Measurements from ENCODE around the gene CACNA1H.

CACNA1H gene

DNA sequence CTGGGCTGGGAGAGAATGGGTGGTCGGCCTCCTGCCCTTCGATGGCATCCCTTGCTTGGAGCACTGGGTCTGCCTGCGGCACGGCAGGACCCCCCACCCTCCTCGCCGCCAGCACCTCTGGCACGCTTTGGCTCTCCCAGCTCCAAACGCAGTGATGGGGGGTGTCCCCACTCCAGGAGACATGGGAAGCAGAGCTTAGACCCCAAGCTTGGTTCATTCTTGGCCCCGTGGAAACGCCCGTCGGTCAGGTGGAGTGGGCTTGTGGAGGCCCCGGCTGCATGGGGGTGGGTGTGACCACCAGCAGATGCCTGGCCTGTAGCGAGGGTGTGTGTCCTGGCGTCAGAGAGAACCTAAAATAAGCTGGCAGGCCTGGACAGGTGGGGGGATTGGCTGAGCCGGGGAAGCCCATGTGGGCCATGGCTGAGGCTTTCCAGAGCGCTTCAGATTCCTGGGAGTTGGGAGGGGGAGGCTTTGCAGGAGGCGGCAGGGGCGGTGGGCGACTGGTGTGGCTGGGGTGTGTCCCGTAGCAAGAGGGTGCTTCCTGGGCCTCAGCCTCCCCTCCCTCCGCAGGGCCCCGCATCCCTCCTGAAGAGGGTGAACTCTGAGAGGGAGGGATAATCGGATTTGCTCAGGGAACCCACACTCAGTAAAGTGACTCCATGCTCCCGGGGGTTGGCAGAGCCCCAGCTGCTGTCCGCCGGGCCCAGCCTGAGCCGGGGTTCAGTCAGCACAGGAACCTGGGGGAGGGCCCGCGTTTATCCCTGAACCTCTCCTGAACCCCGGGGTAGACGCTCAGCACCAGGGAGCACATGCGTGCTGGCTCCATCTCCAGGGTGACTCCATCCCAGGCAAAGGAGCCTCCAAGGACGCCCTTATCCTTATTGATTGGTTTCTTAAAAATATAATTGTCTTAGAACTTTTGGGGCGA, 3.4 kb downstream of the CACNA1H start:
- no peak for DNase-seq (ENCODE audit: extremely low read depth in 1 of 2, low read depth in 1 of 2)

- no peak for DNase-seq (ENCODE audit: extremely low read depth in 1 of 2, low read depth in 1 of 2)
Measured at GRCh38 chr16:1156983-1157638, 4.2 kb downstream of the CACNA1H start.

- DNase-seq (ENCODE audit: extremely low read depth in 1 of 2, low read depth in 1 of 2), result no peak
Measured at GRCh38 chr16:1157639-1158455, 4.9 kb downstream of the CACNA1H start.

DNA sequence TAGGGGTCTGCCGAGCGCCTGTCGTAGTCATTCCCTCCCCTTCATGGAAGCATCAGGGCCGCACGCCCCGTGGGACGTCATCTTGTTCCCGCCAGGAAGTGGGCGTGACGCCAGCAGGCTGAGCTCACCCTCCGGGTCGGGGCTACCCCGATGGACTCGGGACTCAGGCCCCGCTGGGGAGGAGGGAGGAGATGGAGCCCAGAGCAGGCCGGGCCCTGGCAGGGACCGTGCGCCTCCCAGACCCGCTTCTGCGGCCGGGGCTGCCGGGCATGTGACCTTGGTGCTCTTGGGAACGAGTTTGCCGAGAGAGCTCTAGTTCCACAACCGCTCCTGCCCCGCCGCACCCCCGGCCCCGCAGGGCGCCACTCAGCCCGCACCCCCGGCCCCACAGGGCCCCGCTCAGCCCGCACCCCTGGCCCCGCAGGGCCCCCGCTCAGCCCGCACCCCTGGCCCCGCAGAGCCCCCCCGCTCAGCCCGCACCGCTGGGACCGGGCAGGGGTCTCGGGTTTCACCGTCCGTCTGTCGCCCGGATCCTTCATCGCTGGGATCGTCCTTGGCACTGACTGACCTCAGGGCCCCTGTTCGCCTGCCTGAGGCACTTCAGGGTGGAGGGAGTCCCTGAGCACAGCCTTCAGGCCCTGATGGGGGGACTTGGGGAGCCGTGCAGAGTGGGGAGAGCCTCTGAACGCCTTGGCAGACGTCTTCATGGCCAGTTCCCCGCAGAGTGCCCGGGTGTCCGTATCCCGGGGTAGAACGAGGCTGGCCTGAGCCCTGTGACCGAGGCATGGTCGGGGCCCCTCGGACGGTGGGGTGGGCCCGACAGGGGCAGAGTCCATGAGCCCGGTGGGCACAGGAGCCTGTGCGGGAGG, 5.8 kb downstream of the CACNA1H start:
- no peak for DNase-seq (ENCODE audit: extremely low read depth in 1 of 2, low read depth in 1 of 2)

GRCh38 chr16:1159325-1159972, 6.5 kb downstream of the CACNA1H start:
- DNase-seq (ENCODE audit: extremely low read depth in 1 of 2, low read depth in 1 of 2), result no peak

DNA sequence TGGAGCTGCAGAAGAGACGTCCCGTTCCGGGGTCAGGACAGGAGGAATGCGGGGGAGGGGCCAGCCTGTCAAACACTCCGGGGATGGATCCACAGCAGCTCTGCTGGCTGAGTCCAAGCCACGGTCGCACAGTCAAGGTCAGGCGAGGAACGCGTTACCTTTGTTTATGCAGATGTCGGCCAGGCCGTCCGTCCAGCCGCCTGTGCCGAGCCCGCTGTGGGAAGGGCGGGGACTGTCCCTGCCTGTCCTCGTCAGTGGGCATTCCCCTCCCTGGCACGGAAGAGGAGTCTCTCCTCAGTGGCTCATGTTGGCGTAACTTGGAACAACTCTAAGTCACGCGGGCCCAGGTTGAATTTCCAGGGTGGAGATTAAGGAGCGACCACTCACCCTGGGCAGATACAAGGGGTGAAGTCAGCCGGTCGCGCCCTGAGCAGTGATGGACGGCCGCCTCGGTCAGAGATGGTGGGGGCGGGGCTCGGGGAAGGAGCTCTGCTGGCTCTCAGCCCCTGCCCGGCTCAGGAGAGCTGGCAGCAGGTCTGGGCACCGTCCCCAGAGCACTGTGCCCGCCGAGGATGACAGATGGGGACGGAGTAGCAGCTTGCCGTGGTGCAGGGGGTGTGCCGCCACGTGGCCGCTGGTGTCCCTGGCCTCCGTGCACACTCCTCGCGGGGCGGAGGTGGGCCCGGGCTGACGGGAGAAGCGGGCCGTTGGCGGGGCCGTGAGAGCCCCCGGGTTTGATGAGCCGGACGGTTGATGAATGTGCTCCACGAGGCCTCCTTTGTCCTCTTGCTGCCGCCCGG, 7.3 kb downstream of the CACNA1H start:
- no peak for DNase-seq (ENCODE audit: extremely low read depth in 1 of 2, low read depth in 1 of 2)

DNA sequence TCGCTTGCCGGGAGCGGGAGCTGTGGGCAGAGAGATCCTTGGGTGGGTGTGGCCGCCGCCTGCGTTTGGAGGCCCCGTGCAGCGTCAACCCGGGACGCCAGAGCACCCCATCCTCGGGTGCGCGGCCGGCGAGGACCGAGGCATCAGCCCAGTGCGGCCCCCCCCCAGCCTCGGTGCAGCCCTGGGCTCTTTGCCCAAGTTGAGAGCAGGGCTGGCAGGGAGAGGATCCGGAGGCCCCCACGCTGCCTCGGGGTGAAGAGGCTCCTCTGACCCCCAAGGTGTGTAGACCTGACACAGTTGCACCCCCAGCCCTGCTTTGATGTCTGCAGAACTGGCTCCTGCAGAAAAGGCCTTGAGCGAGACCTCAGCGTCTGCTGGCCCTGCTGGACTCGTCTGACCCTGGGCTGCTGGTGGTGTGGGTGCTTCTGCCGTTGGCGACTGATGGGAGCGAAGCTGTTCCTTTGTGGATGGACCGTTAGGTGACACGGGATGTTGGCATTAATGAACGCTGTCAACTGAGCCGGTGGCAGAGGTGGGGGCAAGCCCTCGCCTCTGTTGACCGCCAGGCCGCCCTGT, 8.0 kb downstream of the CACNA1H start:
- no peak for DNase-seq (ENCODE audit: extremely low read depth in 1 of 2, low read depth in 1 of 2)

DNA sequence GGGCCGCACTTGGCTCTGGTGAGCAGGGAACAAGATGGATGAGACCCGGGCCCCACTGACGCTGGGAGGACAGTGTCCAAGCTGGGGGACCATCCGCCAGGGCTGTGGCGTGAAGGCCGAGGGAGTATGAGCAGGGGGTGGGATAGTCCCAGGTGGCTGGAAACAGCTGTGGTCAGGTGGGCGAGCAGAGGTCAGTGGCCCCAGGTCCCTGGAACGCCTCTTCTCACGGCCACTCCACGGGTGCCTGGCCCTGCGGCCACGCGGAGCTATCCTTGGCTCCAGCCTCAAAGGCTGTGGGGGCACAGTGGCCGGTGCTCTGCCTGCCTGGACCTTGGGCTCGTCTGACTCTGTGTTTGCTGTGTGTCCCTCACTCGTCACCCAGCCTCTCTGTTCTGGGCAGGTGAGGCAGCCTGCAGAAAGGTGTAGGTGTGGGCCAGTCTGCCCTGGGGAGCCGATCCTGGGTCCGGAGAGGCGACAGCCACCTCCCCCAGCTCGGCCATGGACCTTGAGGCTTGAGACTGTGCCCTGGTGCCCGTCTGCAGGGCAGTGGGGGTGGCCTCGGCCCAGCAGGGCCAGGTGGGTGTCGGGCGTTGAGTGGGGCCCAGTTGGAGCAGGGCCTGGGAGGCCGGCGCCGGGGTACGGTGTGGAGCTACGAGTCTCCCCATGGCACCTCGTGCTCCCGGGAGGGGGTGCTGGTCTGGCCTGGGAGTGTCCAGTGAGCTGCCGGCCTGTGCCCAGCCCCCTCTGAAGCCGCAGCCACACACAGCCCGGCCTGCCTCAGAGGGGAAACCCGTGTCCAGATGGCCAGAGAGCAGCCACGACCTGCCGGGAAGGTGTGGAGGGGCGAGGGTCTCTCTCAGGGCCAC, 10.0 kb downstream of the CACNA1H start:
- DNase-seq (ENCODE audit: extremely low read depth in 1 of 2, low read depth in 1 of 2), result no peak

- DNase-seq (ENCODE audit: extremely low read depth in 1 of 2, low read depth in 1 of 2), result no peak
Measured at GRCh38 chr16:1163567-1164055, 10.7 kb downstream of the CACNA1H start.

DNA sequence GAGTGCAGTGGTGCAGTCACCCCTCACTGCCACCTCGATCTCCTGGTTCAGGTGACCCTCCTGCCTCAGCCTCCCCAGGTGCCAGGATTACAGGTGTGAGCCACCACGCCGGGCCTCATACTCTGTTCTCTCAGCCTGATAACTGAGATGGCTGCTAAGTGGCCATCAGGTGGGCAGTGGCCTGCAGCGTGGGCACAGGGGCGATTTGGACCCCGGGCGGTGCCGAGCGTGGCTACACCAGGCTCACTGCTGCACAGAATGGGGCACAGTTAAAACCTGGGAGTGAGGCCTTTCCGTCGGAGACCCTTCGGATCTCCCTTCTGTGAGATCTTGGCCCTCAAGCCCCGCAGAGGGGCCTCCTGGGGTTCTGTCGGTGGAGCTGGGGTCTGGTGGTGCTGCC, 11.5 kb downstream of the CACNA1H start:
- DNase-seq (ENCODE audit: extremely low read depth in 1 of 2, low read depth in 1 of 2), result no peak

DNA sequence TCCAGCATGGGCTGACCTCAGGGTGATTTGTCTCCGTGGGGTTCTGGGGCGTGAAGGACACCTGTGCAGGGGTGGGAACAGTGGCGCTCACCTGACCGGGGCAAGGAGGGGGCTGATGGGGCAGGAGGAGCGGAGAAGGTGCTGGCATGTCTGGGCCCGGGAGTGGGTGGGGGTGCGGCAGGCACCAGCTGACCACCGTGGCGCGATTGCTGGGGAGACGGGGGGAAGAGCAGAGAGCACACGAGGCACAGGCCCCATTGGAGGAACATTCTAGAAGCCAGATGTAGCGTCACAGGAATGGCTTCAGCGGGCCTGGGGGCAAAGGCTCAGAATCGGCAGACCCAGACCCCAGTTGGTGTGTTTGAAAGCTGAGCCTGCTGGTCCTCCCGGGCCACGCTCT, 12.1 kb downstream of the CACNA1H start:
- no peak for DNase-seq (ENCODE audit: extremely low read depth in 1 of 2, low read depth in 1 of 2)

DNA sequence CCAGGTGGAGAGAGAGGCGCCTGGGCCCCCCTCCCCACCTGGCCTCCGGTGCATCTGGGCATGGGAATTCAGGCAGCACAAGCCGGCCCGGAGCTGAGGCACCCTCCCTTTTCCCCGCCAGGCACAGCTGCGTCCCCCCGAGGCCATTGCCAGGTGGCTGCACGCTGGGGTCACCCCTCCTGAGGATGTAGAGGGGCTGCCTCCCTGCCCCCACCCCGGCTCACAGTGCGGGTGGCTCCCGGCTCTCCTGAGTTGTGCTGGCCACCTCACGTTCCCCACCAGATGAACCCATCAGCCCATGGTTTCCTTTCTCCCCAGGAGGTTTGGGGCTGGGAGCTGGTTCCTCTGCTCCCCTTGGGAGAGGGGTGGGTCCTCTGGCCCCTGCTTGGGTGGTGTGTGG, 12.6 kb downstream of the CACNA1H start:
- DNase-seq (ENCODE audit: extremely low read depth in 1 of 2, low read depth in 1 of 2), result no peak

- DNase-seq (ENCODE audit: extremely low read depth in 1 of 2, low read depth in 1 of 2), result no peak
Measured at GRCh38 chr16:1167276-1168107, 14.6 kb downstream of the CACNA1H start.

DNA sequence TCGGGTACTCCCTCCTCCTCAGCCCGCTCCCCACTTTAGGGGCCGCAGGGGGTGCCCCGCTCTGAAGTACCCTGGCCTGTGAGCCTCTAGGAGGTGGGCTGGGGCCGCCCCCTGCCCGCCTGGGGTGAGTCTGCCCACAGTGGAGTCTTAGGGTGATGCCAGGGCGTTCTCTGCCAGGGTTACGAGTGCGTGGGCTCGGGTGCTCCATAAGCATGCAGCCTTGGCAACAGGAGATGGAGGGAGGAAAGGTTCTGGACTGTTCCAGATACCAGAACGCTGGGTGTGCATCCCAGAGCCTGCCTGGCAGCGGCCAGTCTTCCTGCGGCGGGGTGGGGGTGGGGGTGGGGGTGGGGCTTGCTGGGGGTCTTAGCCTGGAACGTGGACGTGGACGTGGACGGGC, 15.9 kb downstream of the CACNA1H start:
- no peak for DNase-seq (ENCODE audit: extremely low read depth in 1 of 2, low read depth in 1 of 2)

- no peak for DNase-seq (ENCODE audit: extremely low read depth in 1 of 2, low read depth in 1 of 2)
Measured at GRCh38 chr16:1169285-1170075, 16.6 kb downstream of the CACNA1H start.

- DNase-seq (ENCODE audit: extremely low read depth in 1 of 2, low read depth in 1 of 2), result no peak
Measured at GRCh38 chr16:1170076-1170418, 17.1 kb downstream of the CACNA1H start.
